HG03457 (cell line): ENCODE data around the gene FILIP1.

Experiments
- ATAC-seq: cut with Tn5 transposase; IDR thresholded peaks from one replicate; pipeline ENCODE4 v1.9.1; 2021; ENCODE audit warnings: moderate number of reproducible peaks; ENCODE audit not compliant: unreplicated experiment

Gene FILIP1

GRCh38 chr6:75382634-75382900 is 111.0 kb downstream of the FILIP1 start:
- ATAC-seq: no peak

- no peak for ATAC-seq
Observed at GRCh38 chr6:75381877-75382633, 111.5 kb downstream of the FILIP1 start.

GRCh38 chr6:75379536-75379935 is 114.1 kb downstream of the FILIP1 start:
- no peak for ATAC-seq

- no peak for ATAC-seq
Observed at GRCh38 chr6:75378101-75378500, 115.5 kb downstream of the FILIP1 start.

GRCh38 chr6:75377386-75377785 is 116.2 kb downstream of the FILIP1 start:
- no peak for ATAC-seq

- no peak for ATAC-seq
Observed at GRCh38 chr6:75376347-75377024, 117.1 kb downstream of the FILIP1 start.

- no peak for ATAC-seq
Observed at GRCh38 chr6:75374961-75375400, 118.6 kb downstream of the FILIP1 start.

GRCh38 chr6:75372884-75373283 is 120.7 kb downstream of the FILIP1 start:
- no peak for ATAC-seq

GRCh38 chr6:75370011-75370410 is 123.6 kb downstream of the FILIP1 start:
- no peak for ATAC-seq

GRCh38 chr6:75368864-75369402 is 124.7 kb downstream of the FILIP1 start:
- no peak for ATAC-seq

- no peak for ATAC-seq
Observed at GRCh38 chr6:75368151-75368779, 125.3 kb downstream of the FILIP1 start.

GRCh38 chr6:75363304-75363703 is 130.3 kb downstream of the FILIP1 start:
- no peak for ATAC-seq

GRCh38 chr6:75353644-75354043 is 140.0 kb downstream of the FILIP1 start:
- no peak for ATAC-seq

GRCh38 chr6:75351570-75351969 is 142.0 kb downstream of the FILIP1 start:
- ATAC-seq: no peak

GRCh38 chr6:75350808-75351207 is 142.8 kb downstream of the FILIP1 start:
- no peak for ATAC-seq

GRCh38 chr6:75350156-75350555 is 143.4 kb downstream of the FILIP1 start:
- ATAC-seq: no peak

GRCh38 chr6:75349262-75349984 is 144.2 kb downstream of the FILIP1 start:
- no peak for ATAC-seq

GRCh38 chr6:75348882-75349261 is 144.7 kb downstream of the FILIP1 start:
- no peak for ATAC-seq

GRCh38 chr6:75347898-75348610 is 145.5 kb downstream of the FILIP1 start:
- ATAC-seq: no peak

GRCh38 chr6:75345413-75345812 is 148.2 kb downstream of the FILIP1 start:
- ATAC-seq: no peak

- ATAC-seq: no peak
Observed at GRCh38 chr6:75344455-75344854, 149.1 kb downstream of the FILIP1 start.
